Neural progenitor cell (in vitro differentiated cells): ENCODE results near the gene TMEM101.

Source experiments
- EZH2 ChIP-seq: fragments of 200-600 bp; sonication (generic); IDR thresholded peaks from 2 replicates; pipeline ENCODE4 v1.6.1; 2017; ENCODE audit warnings: antibody characterized with exemption, mild to moderate bottlenecking, moderate library complexity
- TF ChIP-seq, protein P1 (sequence below): fragments of 200-600 bp; sonication (generic); IDR thresholded peaks from 2 replicates; pipeline ENCODE4 v1.5.1; 2017; ENCODE audit warnings: antibody characterized with exemption, mild to moderate bottlenecking

- TF ChIP-seq EZH2: no peak
- TF ChIP-seq, protein P1, sequence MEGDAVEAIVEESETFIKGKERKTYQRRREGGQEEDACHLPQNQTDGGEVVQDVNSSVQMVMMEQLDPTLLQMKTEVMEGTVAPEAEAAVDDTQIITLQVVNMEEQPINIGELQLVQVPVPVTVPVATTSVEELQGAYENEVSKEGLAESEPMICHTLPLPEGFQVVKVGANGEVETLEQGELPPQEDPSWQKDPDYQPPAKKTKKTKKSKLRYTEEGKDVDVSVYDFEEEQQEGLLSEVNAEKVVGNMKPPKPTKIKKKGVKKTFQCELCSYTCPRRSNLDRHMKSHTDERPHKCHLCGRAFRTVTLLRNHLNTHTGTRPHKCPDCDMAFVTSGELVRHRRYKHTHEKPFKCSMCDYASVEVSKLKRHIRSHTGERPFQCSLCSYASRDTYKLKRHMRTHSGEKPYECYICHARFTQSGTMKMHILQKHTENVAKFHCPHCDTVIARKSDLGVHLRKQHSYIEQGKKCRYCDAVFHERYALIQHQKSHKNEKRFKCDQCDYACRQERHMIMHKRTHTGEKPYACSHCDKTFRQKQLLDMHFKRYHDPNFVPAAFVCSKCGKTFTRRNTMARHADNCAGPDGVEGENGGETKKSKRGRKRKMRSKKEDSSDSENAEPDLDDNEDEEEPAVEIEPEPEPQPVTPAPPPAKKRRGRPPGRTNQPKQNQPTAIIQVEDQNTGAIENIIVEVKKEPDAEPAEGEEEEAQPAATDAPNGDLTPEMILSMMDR: no peak
Measured at GRCh38 chr17:44006272-44006597, 8.5 kb downstream of the TMEM101 start.
